ENCODE data around the gene ZMYND8. TPM values are rescaled to one million over a fixed set of nuclear protein-coding genes. Genes with fewer than 3 reads are reported as not detected.
A peak's percentile ranks its signal among the peaks of the same experiment; 100 is the strongest.

Gene ZMYND8
- total RNA-seq, 6 experiments from 2014 or later, result 27.8 to 38.3 (median 34.8) TPM

DNA sequence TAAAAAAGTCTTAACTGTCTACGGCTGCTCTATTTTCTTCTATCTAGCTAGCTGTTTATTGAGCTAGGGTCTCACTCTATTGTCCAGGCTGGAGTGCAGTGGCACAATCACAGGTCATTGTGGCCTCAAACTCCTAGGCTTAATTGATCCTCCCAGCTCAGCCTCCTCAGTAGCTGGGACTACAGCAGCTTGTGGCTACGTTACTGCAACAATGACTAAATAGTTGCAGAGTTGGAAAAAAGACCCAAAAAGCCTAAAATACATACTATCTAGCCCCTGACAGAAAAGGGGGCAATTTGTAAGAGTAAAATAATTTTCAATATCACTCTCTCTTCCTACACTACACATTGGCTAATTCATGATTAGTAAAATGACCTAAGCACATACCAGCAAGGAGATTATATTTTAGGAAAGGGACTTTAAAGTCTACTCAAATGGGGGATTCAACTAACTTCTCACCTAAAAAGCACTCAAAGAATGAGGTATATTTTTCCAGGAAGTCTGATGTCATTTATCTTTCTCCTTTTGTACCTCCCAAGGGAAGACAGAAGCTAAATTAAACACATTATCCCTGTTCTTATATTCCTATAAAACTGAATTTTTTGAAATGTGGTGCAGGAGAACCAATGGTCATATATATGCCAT, 82.8 kb downstream of the ZMYND8 start:
- Mint-ChIP-seq H3K4me1 (ENCODE audit: low read depth) (peaks cover 71% of the 10 kb centered on the region), H3K27ac (peak overlapping the region; percentile 94), H3K4me3 (peak overlapping the region; percentile 62), H3K36me3 (ENCODE audit: low read depth) (peaks cover 31% of the 10 kb centered on the region), H3K9me3 (no peaks in the 10 kb centered on the region), H3K27me3 (ENCODE audit: insufficient read depth) (peaks cover 5% of the 10 kb centered on the region; the same call in 1 of the 2 replicates)
- TF ChIP-seq, protein P1, sequence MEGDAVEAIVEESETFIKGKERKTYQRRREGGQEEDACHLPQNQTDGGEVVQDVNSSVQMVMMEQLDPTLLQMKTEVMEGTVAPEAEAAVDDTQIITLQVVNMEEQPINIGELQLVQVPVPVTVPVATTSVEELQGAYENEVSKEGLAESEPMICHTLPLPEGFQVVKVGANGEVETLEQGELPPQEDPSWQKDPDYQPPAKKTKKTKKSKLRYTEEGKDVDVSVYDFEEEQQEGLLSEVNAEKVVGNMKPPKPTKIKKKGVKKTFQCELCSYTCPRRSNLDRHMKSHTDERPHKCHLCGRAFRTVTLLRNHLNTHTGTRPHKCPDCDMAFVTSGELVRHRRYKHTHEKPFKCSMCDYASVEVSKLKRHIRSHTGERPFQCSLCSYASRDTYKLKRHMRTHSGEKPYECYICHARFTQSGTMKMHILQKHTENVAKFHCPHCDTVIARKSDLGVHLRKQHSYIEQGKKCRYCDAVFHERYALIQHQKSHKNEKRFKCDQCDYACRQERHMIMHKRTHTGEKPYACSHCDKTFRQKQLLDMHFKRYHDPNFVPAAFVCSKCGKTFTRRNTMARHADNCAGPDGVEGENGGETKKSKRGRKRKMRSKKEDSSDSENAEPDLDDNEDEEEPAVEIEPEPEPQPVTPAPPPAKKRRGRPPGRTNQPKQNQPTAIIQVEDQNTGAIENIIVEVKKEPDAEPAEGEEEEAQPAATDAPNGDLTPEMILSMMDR (IDR thresholded peaks at IDR 0.05), result no peak
- DNase-seq, result no peak

DNA sequence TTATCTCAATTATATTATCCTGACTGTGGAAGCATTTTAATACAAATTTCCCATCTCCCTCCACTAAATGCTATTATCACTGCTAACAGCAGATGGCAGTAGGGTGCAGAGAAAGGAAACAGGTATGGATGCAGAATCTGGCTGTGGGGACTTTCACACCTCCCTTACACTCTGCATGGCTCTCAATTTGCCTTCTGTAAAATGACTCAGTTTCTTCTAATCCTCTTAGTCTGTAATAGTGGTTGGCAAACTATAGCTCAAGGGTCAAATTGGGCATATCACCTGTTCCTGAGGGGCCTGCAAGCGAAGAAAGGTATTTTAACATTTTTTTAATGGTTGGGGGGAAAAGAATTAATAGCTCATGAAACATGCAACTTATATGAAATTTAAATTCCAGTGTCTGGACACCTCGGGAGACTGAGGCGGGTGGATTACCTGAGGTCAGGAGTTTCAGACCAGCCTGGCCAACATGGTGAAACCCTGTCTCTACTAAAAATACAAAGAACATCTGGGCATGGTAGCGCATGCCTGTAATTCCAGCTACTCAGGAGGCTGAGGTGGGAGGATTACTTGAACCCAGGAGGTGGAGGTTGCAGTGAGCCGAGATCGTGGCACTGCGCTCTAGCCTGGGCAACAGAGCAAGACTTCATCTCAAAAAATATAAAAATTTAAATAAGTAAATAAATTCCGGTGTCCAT, 83.5 kb downstream of the ZMYND8 start:
- H3K4me3 Mint-ChIP-seq, result peak overlapping the region; percentile 76

DNA sequence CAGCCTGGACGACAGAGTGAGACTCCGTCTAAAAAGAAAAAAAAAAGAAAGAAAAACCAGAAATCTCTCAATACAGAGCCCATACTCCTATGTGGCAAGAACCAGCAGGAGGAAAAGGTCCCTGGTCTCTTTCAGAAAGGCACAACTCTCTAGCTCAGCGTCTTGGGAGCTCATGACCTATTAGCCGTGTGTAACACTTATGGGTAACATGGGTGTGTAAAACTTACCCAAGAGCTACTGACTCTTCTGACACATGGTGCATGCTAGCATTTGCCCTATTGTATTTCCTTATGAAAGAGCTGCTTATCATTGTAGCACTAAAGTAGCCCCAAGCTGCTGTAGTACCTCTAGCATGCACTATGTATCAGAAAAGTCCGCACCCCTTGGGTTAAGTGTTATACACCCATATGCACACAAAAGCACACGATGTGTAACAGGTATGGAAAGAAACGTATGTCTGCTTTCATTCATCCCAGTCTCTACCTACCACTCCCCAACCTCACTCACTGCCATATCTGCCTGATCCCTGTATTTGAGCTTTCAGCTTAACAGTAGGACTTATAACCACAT, 85.4 kb downstream of the ZMYND8 start:
- DNase-seq, result no peak
- Mint-ChIP-seq H3K27ac (no peak overlapping the region), H3K9me3 (no peaks in the 10 kb centered on the region), H3K4me1 (ENCODE audit: low read depth) (peaks cover 46% of the 10 kb centered on the region), H3K36me3 (ENCODE audit: low read depth) (peaks cover 26% of the 10 kb centered on the region), H3K27me3 (ENCODE audit: insufficient read depth) (no peaks in the 10 kb centered on the region; the same call in 1 of the 2 replicates), H3K4me3 (no peak overlapping the region)
- TF ChIP-seq, protein P1 (IDR thresholded peaks at IDR 0.05), result no peak

More for the DNA sequence above, 83.5 kb downstream of the ZMYND8 start:
- TF ChIP-seq, protein P1 (IDR thresholded peaks at IDR 0.05), result peak; percentile 93
- Mint-ChIP-seq H3K36me3 (ENCODE audit: low read depth) (peaks cover 24% of the 10 kb centered on the region), H3K9me3 (no peaks in the 10 kb centered on the region), H3K4me1 (ENCODE audit: low read depth) (peaks cover 65% of the 10 kb centered on the region), H3K27ac (peak overlapping the region; percentile 94), H3K27me3 (ENCODE audit: insufficient read depth) (peaks cover 5% of the 10 kb centered on the region; the same call in 1 of the 2 replicates)
- DNase-seq, result peak; percentile 46

- peaks cover 30% of the 10 kb centered on the region for H3K4me1 Mint-ChIP-seq (ENCODE audit: low read depth)
- no peaks in the 10 kb centered on the region; the same call in 1 of the 2 replicates for H3K27me3 Mint-ChIP-seq (ENCODE audit: insufficient read depth)
- H3K36me3 Mint-ChIP-seq (ENCODE audit: low read depth), result peaks cover 20% of the 10 kb centered on the region
- H3K27ac Mint-ChIP-seq, result no peak overlapping the region; the same call in 1 of the 2 replicates
- H3K9me3 Mint-ChIP-seq, result no peaks in the 10 kb centered on the region
- no peak overlapping the region for H3K4me3 Mint-ChIP-seq
- DNase-seq, result no peak
- TF ChIP-seq, protein P1 (IDR thresholded peaks at IDR 0.05), result no peak
Observed at GRCh38 chr20:47269309-47270165, 87.0 kb downstream of the ZMYND8 start.

GRCh38 chr20:47267621-47268020, 88.9 kb downstream of the ZMYND8 start:
- TF ChIP-seq, protein P1 (IDR thresholded peaks at IDR 0.05), result no peak
- Mint-ChIP-seq H3K4me3 (no peak overlapping the region), H3K27me3 (ENCODE audit: insufficient read depth) (no peaks in the 10 kb centered on the region; the same call in 1 of the 2 replicates), H3K36me3 (ENCODE audit: low read depth) (peaks cover 15% of the 10 kb centered on the region), H3K4me1 (ENCODE audit: low read depth) (peaks cover 11% of the 10 kb centered on the region), H3K27ac (peak overlapping the region; percentile 36; the same call in 1 of the 2 replicates), H3K9me3 (no peaks in the 10 kb centered on the region)
- DNase-seq, result no peak
